HCT116 (cell line): Measurements from ENCODE around the gene APIP. TPM values are rescaled to one million over a fixed set of nuclear protein-coding genes. Genes with fewer than 3 reads are reported as not detected.

Experiments used
- ATAC-seq: fragments of 200-7000 bp; cut with Tn5 transposase; 2 replicates; pipeline ENCODE4 v1.9.1; 2020; ENCODE audit warnings: mild to moderate bottlenecking, moderate library complexity
- BruUV-seq: library from RNA; stranded (reverse); fragments of 400-500 nt; replicated peaks from 2 replicates; lab custom pipeline; 2021; lab: Mats Ljungman, UMichigan
- CTCF ChIA-PET: fragments of 300-600 bp; sonication (Branson Sonifier 250); formaldehyde crosslinking; loops from one replicate; lab custom pipeline; 2021; ENCODE audit warnings: antibody characterized with exemption; lab: Charles Lee
- POLR2A ChIA-PET: fragments of 300-600, 350-600 bp; sonication (Branson Sonifier 250); formaldehyde crosslinking; loops from one replicate; lab custom pipeline; 2021; ENCODE audit warnings: antibody characterized with exemption; lab: Charles Lee
- RAD21 ChIA-PET, 2 experiments: fragments of 300-600 bp; sonication (Branson Sonifier 250); formaldehyde crosslinking; loops; one replicate each; lab custom pipeline; 2023; ENCODE audit warnings: low total read pairs in 2 of 2; ENCODE audit not compliant: uncharacterized antibody in 2 of 2, unreplicated experiment in 2 of 2, low non-redundant PET in 1 of 2; lab: Charles Lee
- DNase-seq: peaks from one replicate; pipeline ENCODE4 v3.0.0-alpha.2; 2010; ENCODE audit warnings: low read depth, low spot score
- H2AFZ ChIP-seq: fragments of 200-600 bp; shearing (Covaris generic), sonication (generic); 2 replicates; pipeline ENCODE4 v1.6.1; 2017; ENCODE audit warnings: low read depth, mixed run types, mixed read lengths, antibody characterized with exemption, low read length; ENCODE audit not compliant: poor library complexity, severe bottlenecking
- H3K27ac ChIP-seq: 2 replicates; pipeline ENCODE4 v1.5.1; 2012; ENCODE audit warnings: low read depth, low read length
- H3K27me3 ChIP-seq: fragments of 200-600 bp; sonication (generic); 2 replicates; pipeline ENCODE4 v1.6.1; 2016; ENCODE audit warnings: mixed run types, low read length, mixed read lengths; ENCODE audit not compliant: insufficient read depth
- H3K36me3 ChIP-seq, 2 experiments: fragments of 200-500 bp in 1 of 2; fragments of 200-600 bp in 1 of 2; sonication (Bioruptor generic) in 1 of 2; sonication (generic) in 1 of 2; 2 replicates each; pipeline versions ENCODE4 v1.5.1 to v1.6.1; 2014 to 2016; ENCODE audit warnings: low read length in 2 of 2, inconsistent platforms in 1 of 2, mixed read lengths in 1 of 2, mixed run types in 1 of 2; ENCODE audit not compliant: insufficient read depth in 2 of 2, control insufficient read depth in 1 of 2
- H3K4me1 ChIP-seq, 2 experiments: fragments of 200-600 bp in 1 of 2; sonication (generic) in 1 of 2; 2 replicates each; pipeline versions ENCODE4 v1.5.1 to v1.6.1; 2012 to 2017; ENCODE audit warnings: low read length in 2 of 2, inconsistent platforms in 1 of 2, mild to moderate bottlenecking in 1 of 2, mixed read lengths in 1 of 2, mixed run types in 1 of 2, moderate library complexity in 1 of 2; ENCODE audit not compliant: insufficient read depth in 2 of 2, control insufficient read depth in 1 of 2
- H3K4me2 ChIP-seq: fragments of 200-600 bp; sonication (generic); 2 replicates; pipeline ENCODE4 v1.6.1; 2017; ENCODE audit warnings: mixed run types, low read length, mixed read lengths
- H3K4me3 ChIP-seq, 2 experiments: fragments of 200-600 bp in 1 of 2; sonication (generic) in 1 of 2; replicated peaks in 1 of 2; 2 replicates each; pipeline ENCODE4 v1.5.1; 2011 to 2016; ENCODE audit warnings: low read length in 2 of 2, control low read depth in 1 of 2, low read depth in 1 of 2, mild to moderate bottlenecking in 1 of 2, mixed read lengths in 1 of 2, mixed run types in 1 of 2
- H3K79me2 ChIP-seq: fragments of 200-600 bp; sonication (generic); 2 replicates; pipeline ENCODE4 v1.6.1; 2017; ENCODE audit warnings: mild to moderate bottlenecking, mixed run types, low read length, moderate library complexity, mixed read lengths; ENCODE audit not compliant: insufficient read depth
- H3K9ac ChIP-seq: fragments of 200-600 bp; sonication (generic); 2 replicates; pipeline ENCODE4 v1.6.1; 2016; ENCODE audit warnings: low read length, mixed read lengths
- H3K9me2 ChIP-seq: fragments of 200-600 bp; sonication (generic), shearing (Covaris generic); 2 replicates; pipeline ENCODE4 v1.6.1; 2017; ENCODE audit warnings: mixed run types, mild to moderate bottlenecking, moderate library complexity; ENCODE audit not compliant: insufficient read depth
- H3K9me3 ChIP-seq, 2 experiments: fragments of 200-500 bp in 1 of 2; fragments of 200-600 bp in 1 of 2; sonication (Bioruptor generic) in 1 of 2; sonication (generic) in 1 of 2; 2 replicates each; pipeline ENCODE4 v1.6.1; 2014 to 2017; ENCODE audit warnings: low read length in 2 of 2, mixed read lengths in 2 of 2, inconsistent platforms in 1 of 2, low read depth in 1 of 2, mild to moderate bottlenecking in 1 of 2, mixed run types in 1 of 2, moderate library complexity in 1 of 2; ENCODE audit not compliant: control insufficient read depth in 1 of 2, insufficient read depth in 1 of 2
- H4K20me1 ChIP-seq: fragments of 200-600 bp; sonication (generic), shearing (Covaris generic); 2 replicates; pipeline ENCODE4 v1.6.1; 2017; ENCODE audit warnings: mixed run types, mild to moderate bottlenecking, moderate library complexity; ENCODE audit not compliant: insufficient read depth
- CBX3 ChIP-seq: IDR thresholded peaks from 2 replicates; pipeline ENCODE4 v1.6.1; 2012; ENCODE audit warnings: low read depth
- CEBPB ChIP-seq: IDR thresholded peaks from 2 replicates; pipeline ENCODE4 v1.6.1; 2012; ENCODE audit warnings: low read depth
- CTCF ChIP-seq, 3 experiments: fragments of 200-600 bp in 1 of 3; sonication (generic) in 1 of 3; IDR thresholded peaks in 2 of 3; conservative IDR thresholded peaks in 1 of 3; 2 replicates each; pipeline ENCODE4 v1.5.1; 2012 to 2017; ENCODE audit warnings: low read depth in 2 of 3, low read length in 2 of 3, antibody characterized with exemption in 1 of 3, borderline replicate concordance in 1 of 3, control low read depth in 1 of 3, mild to moderate bottlenecking in 1 of 3, mixed read lengths in 1 of 3, mixed run types in 1 of 3, moderate library complexity in 1 of 3; ENCODE audit not compliant: insufficient read depth in 1 of 3
- EGR1 ChIP-seq: IDR thresholded peaks from 2 replicates; pipeline ENCODE4 v1.6.1; 2012; ENCODE audit warnings: low read depth
- ELF1 ChIP-seq: IDR thresholded peaks from 2 replicates; pipeline ENCODE4 v1.6.1; 2012; ENCODE audit warnings: low read depth, borderline replicate concordance
- EZH2 ChIP-seq: fragments of 200-600 bp; sonication (generic); IDR thresholded peaks from 2 replicates; pipeline ENCODE4 v1.6.1; 2017; ENCODE audit warnings: antibody characterized with exemption, mixed run types
- EZH2phosphoT487 ChIP-seq: fragments of 200-600 bp; IDR thresholded peaks from 2 replicates; pipeline ENCODE4 v1.6.1; 2018; ENCODE audit warnings: antibody characterized with exemption, borderline replicate concordance
- JUND ChIP-seq: IDR thresholded peaks from 2 replicates; pipeline ENCODE4 v1.6.1; 2012
- POLR2A ChIP-seq: IDR thresholded peaks from 2 replicates; pipeline ENCODE4 v1.7.0; 2011; ENCODE audit warnings: borderline replicate concordance; ENCODE audit not compliant: insufficient read depth, insufficient read length; ENCODE audit errors: extremely low read depth
- POLR2AphosphoS5 ChIP-seq: IDR thresholded peaks from 2 replicates; pipeline ENCODE4 v1.6.1; 2011; ENCODE audit warnings: mild to moderate bottlenecking, low read depth, low read length, moderate library complexity
- RAD21 ChIP-seq: IDR thresholded peaks from 2 replicates; pipeline ENCODE4 v1.6.1; 2012; ENCODE audit warnings: low read depth, mild to moderate bottlenecking
- SIN3A ChIP-seq: IDR thresholded peaks from 2 replicates; pipeline ENCODE4 v1.6.1; 2012; ENCODE audit warnings: low read depth
- SP1 ChIP-seq: IDR thresholded peaks from 2 replicates; pipeline ENCODE4 v1.6.1; 2012; ENCODE audit warnings: low read depth
- SRF ChIP-seq: IDR thresholded peaks from 2 replicates; pipeline ENCODE4 v1.6.1; 2012; ENCODE audit warnings: low read depth
- TCF7L2 ChIP-seq: IDR thresholded peaks from 2 replicates; pipeline ENCODE4 v1.7.0; 2011; ENCODE audit warnings: borderline replicate concordance, inconsistent platforms; ENCODE audit not compliant: insufficient read depth, insufficient read length; ENCODE audit errors: extremely low read depth
- YY1 ChIP-seq: IDR thresholded peaks from 2 replicates; pipeline ENCODE4 v1.6.1; 2011; ENCODE audit warnings: low read length, low read depth, moderate library complexity, mild to moderate bottlenecking; ENCODE audit not compliant: insufficient replicate concordance; ENCODE audit errors: extremely low read depth
- ZFX ChIP-seq: fragments of 450-650 bp; IDR thresholded peaks from 2 replicates; pipeline ENCODE4 v1.6.1; 2017
- intact Hi-C: fragments of 100-400 bp; cut with micrococcal nuclease; formaldehyde crosslinking; loops from 2 replicates; pipeline ENCODE4 v1.10.0; 2022
- total RNA-seq: library from RNA; stranded (reverse); gene quantifications from one replicate; pipeline ENCODE4 v1.2.1, GENCODE V29; 2021; ENCODE audit not compliant: unreplicated experiment
- TF ChIP-seq, protein P1 (sequence below): IDR thresholded peaks from 2 replicates; pipeline ENCODE4 v1.6.1; 2012
- TF ChIP-seq, protein P2 (sequence below): IDR thresholded peaks from 2 replicates; pipeline ENCODE4 v1.6.1; 2011; ENCODE audit warnings: mild to moderate bottlenecking, low read length, moderate library complexity; ENCODE audit not compliant: insufficient replicate concordance; ENCODE audit errors: extremely low read depth
- TF ChIP-seq, protein P3 (sequence below): IDR thresholded peaks from 2 replicates; pipeline ENCODE4 v1.6.1; 2012

APIP gene
- total RNA-seq, 1 experiment from 2014 or later = 41.2 TPM

GRCh38 chr11:34846467-34846866 is 69.7 kb downstream of the APIP start:
- no peaks in the 10 kb centered on the region for H3K36me3 ChIP-seq
- ChIA-PET CTCF (interaction anchor here (1.0 kb wide), 1 partner anchor 260 kb away, joined by 3 read pairs; no protein-coding TSS in a partner anchor), RAD21 (no interaction called here), POLR2A (no interaction called here)
- ATAC-seq (no peak), DNase-seq (no peak)
- H3K4me2 ChIP-seq = no peak overlapping the region
- no peaks in the 10 kb centered on the region for H4K20me1 ChIP-seq
- H3K9me2 ChIP-seq = no peaks in the 10 kb centered on the region
- intact Hi-C loops = no loop called here
- H3K27ac ChIP-seq = no peak overlapping the region
- H3K9ac ChIP-seq = no peak overlapping the region
- TF ChIP-seq, protein P1, sequence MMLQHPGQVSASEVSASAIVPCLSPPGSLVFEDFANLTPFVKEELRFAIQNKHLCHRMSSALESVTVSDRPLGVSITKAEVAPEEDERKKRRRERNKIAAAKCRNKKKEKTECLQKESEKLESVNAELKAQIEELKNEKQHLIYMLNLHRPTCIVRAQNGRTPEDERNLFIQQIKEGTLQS = no peak
- TF ChIP-seq, protein P2, sequence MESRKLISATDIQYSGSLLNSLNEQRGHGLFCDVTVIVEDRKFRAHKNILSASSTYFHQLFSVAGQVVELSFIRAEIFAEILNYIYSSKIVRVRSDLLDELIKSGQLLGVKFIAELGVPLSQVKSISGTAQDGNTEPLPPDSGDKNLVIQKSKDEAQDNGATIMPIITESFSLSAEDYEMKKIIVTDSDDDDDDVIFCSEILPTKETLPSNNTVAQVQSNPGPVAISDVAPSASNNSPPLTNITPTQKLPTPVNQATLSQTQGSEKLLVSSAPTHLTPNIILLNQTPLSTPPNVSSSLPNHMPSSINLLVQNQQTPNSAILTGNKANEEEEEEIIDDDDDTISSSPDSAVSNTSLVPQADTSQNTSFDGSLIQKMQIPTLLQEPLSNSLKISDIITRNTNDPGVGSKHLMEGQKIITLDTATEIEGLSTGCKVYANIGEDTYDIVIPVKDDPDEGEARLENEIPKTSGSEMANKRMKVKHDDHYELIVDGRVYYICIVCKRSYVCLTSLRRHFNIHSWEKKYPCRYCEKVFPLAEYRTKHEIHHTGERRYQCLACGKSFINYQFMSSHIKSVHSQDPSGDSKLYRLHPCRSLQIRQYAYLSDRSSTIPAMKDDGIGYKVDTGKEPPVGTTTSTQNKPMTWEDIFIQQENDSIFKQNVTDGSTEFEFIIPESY = no peak
- no peak for TF ChIP-seq JUND
- TF ChIP-seq CEBPB = no peak
- no peak for TF ChIP-seq ELF1
- TF ChIP-seq POLR2A = no peak
- no peak for TF ChIP-seq CBX3
- no peak for TF ChIP-seq SRF
- no peak for TF ChIP-seq CTCF (IDR thresholded peaks at IDR 0.05 in 2 of 3, conservative IDR thresholded peaks at IDR 0.05 in 1 of 3; ENCODE audit: borderline replicate concordance in 1 of 3, insufficient read depth in 1 of 3, low read depth in 2 of 3, low read length in 2 of 3)
- TF ChIP-seq SIN3A = no peak
- no peak for TF ChIP-seq EZH2
- TF ChIP-seq, protein P3, sequence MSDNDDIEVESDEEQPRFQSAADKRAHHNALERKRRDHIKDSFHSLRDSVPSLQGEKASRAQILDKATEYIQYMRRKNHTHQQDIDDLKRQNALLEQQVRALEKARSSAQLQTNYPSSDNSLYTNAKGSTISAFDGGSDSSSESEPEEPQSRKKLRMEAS = no peak
- no peak for TF ChIP-seq ZFX
- no peak for TF ChIP-seq YY1
- TF ChIP-seq EZH2phosphoT487 = no peak
- no peak for TF ChIP-seq TCF7L2
- no peak for TF ChIP-seq EGR1
- no peak for TF ChIP-seq SP1
- no peak for TF ChIP-seq POLR2AphosphoS5
- TF ChIP-seq RAD21 = no peak
- H3K4me3 ChIP-seq = no peak overlapping the region
- H3K4me1 ChIP-seq = peaks cover 0 to 3% of the 10 kb centered on the region in 2 experiments; a peak in 1 of 4 replicates
- H3K27me3 ChIP-seq = no peaks in the 10 kb centered on the region
- BruUV-seq = no TSS peak
- H3K79me2 ChIP-seq = no peaks in the 10 kb centered on the region
- no peaks in the 10 kb centered on the region for H3K9me3 ChIP-seq
- H2AFZ ChIP-seq = no peak overlapping the region
